ENCODE data around the gene ITPKA. TPM values are rescaled to one million over a fixed set of nuclear protein-coding genes. Genes with fewer than 3 reads are reported as not detected.

Gene ITPKA
- total RNA-seq, 4 donors from 2014 or later, result 0.19 to 0.76 (median 0.57) TPM; not detected in 1

GRCh38 chr15:41530363-41530956 lies 36.8 kb downstream of the ITPKA start:
- Histone ChIP-seq H3K27me3 (no peaks in the 10 kb centered on the region), H3K9me3 (no peaks in the 10 kb centered on the region), H3K36me3 (peaks cover 35 to 99% (median 41%) of the 10 kb centered on the region in 3 donors), H3K27ac (no peak overlapping the region), H3K4me1 (no peaks in the 10 kb centered on the region), H3K4me3 (no peak overlapping the region)
- intact Hi-C loops (cut with DNase I), result no loop called here
- no peak for DNase-seq
- no peak for TF ChIP-seq POLR2A (IDR thresholded peaks at IDR 0.05)
- TF ChIP-seq CTCF (IDR thresholded peaks at IDR 0.05), result no peak
- 78 to 92% methylated on average over 2 to 6 of the region's 6 CpGs for WGBS, 2 donors

- peaks cover 0 to 70% (median 12%) of the 10 kb centered on the region in 3 donors for H3K36me3 ChIP-seq
- H3K27ac ChIP-seq, result no peak overlapping the region
- 88 to 92% methylated on average over 1 of the region's 1 CpG for WGBS, 2 donors
- no peaks in the 10 kb centered on the region for H3K9me3 ChIP-seq
- DNase-seq, result no peak
- TF ChIP-seq POLR2A (IDR thresholded peaks at IDR 0.05) (no peak), CTCF (IDR thresholded peaks at IDR 0.05) (no peak)
- no peaks in the 10 kb centered on the region for H3K27me3 ChIP-seq
- H3K4me3 ChIP-seq, result no peak overlapping the region
- no peaks in the 10 kb centered on the region for H3K4me1 ChIP-seq
- intact Hi-C loops (cut with DNase I), result no loop called here
These were observed 41.9 kb downstream of the ITPKA start for GRCh38 chr15:41535544-41535943.

GRCh38 chr15:41536866-41537265 lies 43.2 kb downstream of the ITPKA start:
- H3K4me3 ChIP-seq, result no peak overlapping the region
- H3K4me1 ChIP-seq, result no peaks in the 10 kb centered on the region
- WGBS, 2 donors, result 85 to 95% methylated on average over 10 to 11 of the region's 11 CpGs
- intact Hi-C loops (cut with DNase I), result no loop called here
- TF ChIP-seq POLR2A (IDR thresholded peaks at IDR 0.05) (no peak), CTCF (IDR thresholded peaks at IDR 0.05) (no peak)
- H3K27ac ChIP-seq, result no peak overlapping the region
- no peak for DNase-seq
- H3K27me3 ChIP-seq, result no peaks in the 10 kb centered on the region
- H3K9me3 ChIP-seq, result no peaks in the 10 kb centered on the region
- peaks cover 0 to 58% (median 7%) of the 10 kb centered on the region in 3 donors for H3K36me3 ChIP-seq

GRCh38 chr15:41543521-41543870 lies 49.8 kb downstream of the ITPKA start:
- Histone ChIP-seq H3K9me3 (no peaks in the 10 kb centered on the region), H3K27me3 (no peaks in the 10 kb centered on the region), H3K27ac (peak overlapping the region in 3 of 4 donors; percentile 81 to 88 (median 85)), H3K36me3 (no peaks in the 10 kb centered on the region), H3K4me3 (peak overlapping the region; percentile 68 to 98 (median 90)), H3K4me1 (peaks cover 6 to 25% (median 10%) of the 10 kb centered on the region in 3 donors)
- no peak for DNase-seq
- intact Hi-C loops (cut with DNase I), result no loop called here
- WGBS, 2 donors, result 1 to 11% methylated on average over 8 of the region's 8 CpGs
- TF ChIP-seq CTCF (IDR thresholded peaks at IDR 0.05), result no peak
- no peak for TF ChIP-seq POLR2A (IDR thresholded peaks at IDR 0.05)

GRCh38 chr15:41544650-41545015 lies 51.0 kb downstream of the ITPKA start:
- no peaks in the 10 kb centered on the region for H3K9me3 ChIP-seq
- intact Hi-C loops (cut with DNase I), result no loop called here
- peak overlapping the region; percentile 3 to 88 (median 83) for H3K27ac ChIP-seq
- no peaks in the 10 kb centered on the region for H3K27me3 ChIP-seq
- H3K36me3 ChIP-seq, result no peaks in the 10 kb centered on the region
- TF ChIP-seq POLR2A (IDR thresholded peaks at IDR 0.05) (no peak), CTCF (IDR thresholded peaks at IDR 0.05) (no peak)
- peaks cover 6 to 25% (median 10%) of the 10 kb centered on the region in 3 donors for H3K4me1 ChIP-seq
- WGBS, 2 donors, result 59 to 60% methylated on average over 6 to 14 of the region's 15 CpGs
- DNase-seq, result no peak
- peak overlapping the region; percentile 68 to 98 (median 90) for H3K4me3 ChIP-seq
